H9 (cell line): Measurements from ENCODE around the gene LRP3. TPM values are rescaled to one million over a fixed set of nuclear protein-coding genes. Genes with fewer than 3 reads are reported as not detected.
A peak's percentile ranks its signal among the peaks of the same experiment; 100 is the strongest.

Source experiments
- DNase-seq: peaks from one replicate; pipeline ENCODE4 v3.0.0-alpha.2; 2017
- H2AFZ ChIP-seq: one replicate; pipeline ENCODE4 v1.6.1; 2013; ENCODE audit warnings: mild to moderate bottlenecking, low read length, control low read depth, moderate library complexity
- H2AK5ac ChIP-seq: 2 replicates; pipeline ENCODE4 v1.6.1; 2013; ENCODE audit warnings: low read length, control low read depth, mixed read lengths; ENCODE audit not compliant: insufficient read length
- H2BK120ac ChIP-seq: one replicate; pipeline ENCODE4 v1.6.1; 2013; ENCODE audit warnings: low read depth, mild to moderate bottlenecking, low read length, control low read depth, inconsistent platforms; ENCODE audit not compliant: poor library complexity, severe bottlenecking
- H2BK12ac ChIP-seq: 2 replicates; pipeline ENCODE4 v1.6.1; 2013; ENCODE audit warnings: low read length, control low read depth, mixed read lengths, low read depth; ENCODE audit not compliant: insufficient read length
- H2BK15ac ChIP-seq: 2 replicates; pipeline ENCODE4 v1.6.1; 2013; ENCODE audit warnings: low read depth, low read length, control low read depth
- H2BK20ac ChIP-seq: one replicate; pipeline ENCODE4 v1.6.1; 2013; ENCODE audit warnings: low read depth, mild to moderate bottlenecking, low read length, control low read depth, inconsistent platforms; ENCODE audit not compliant: poor library complexity, severe bottlenecking
- H2BK5ac ChIP-seq: 2 replicates; pipeline ENCODE4 v1.6.1; 2013; ENCODE audit warnings: low read length, control low read depth, mixed read lengths; ENCODE audit not compliant: insufficient read length
- H3K14ac ChIP-seq: 2 replicates; pipeline ENCODE4 v1.6.1; 2013; ENCODE audit warnings: low read length, control low read depth; ENCODE audit not compliant: insufficient read depth
- H3K18ac ChIP-seq: 2 replicates; pipeline ENCODE4 v1.6.1; 2013; ENCODE audit warnings: low read depth, mild to moderate bottlenecking, mixed read lengths, low read length, control low read depth; ENCODE audit not compliant: insufficient read length
- H3K23ac ChIP-seq: 2 replicates; pipeline ENCODE4 v1.6.1; 2013; ENCODE audit warnings: low read length, control low read depth, mixed read lengths, low read depth; ENCODE audit not compliant: insufficient read length
- H3K23me2 ChIP-seq: 2 replicates; pipeline ENCODE4 v1.6.1; 2013; ENCODE audit warnings: low read depth, mild to moderate bottlenecking, mixed read lengths, low read length, control low read depth; ENCODE audit not compliant: insufficient read length, poor library complexity, severe bottlenecking
- H3K27ac ChIP-seq: 2 replicates; pipeline ENCODE4 v1.5.1; 2013; ENCODE audit warnings: low read length, control low read depth, mixed read lengths, low read depth; ENCODE audit not compliant: insufficient read length
- H3K27me3 ChIP-seq: 2 replicates; pipeline ENCODE4 v1.6.1; 2013; ENCODE audit warnings: low read length, control low read depth, inconsistent platforms; ENCODE audit not compliant: insufficient read depth
- H3K4ac ChIP-seq: 2 replicates; pipeline ENCODE4 v1.6.1; 2013; ENCODE audit warnings: low read depth, mild to moderate bottlenecking, control low read depth, inconsistent platforms, low read length, moderate library complexity
- H3K4me1 ChIP-seq: 2 replicates; pipeline ENCODE4 v1.6.1; 2013; ENCODE audit warnings: low read length, control low read depth, inconsistent platforms; ENCODE audit not compliant: insufficient read depth
- H3K4me2 ChIP-seq: 2 replicates; pipeline ENCODE4 v1.6.1; 2013; ENCODE audit warnings: low read length, control low read depth, mixed read lengths; ENCODE audit not compliant: insufficient read length, insufficient read depth
- H3K56ac ChIP-seq: 2 replicates; pipeline ENCODE4 v1.6.1; 2013; ENCODE audit warnings: low read depth, mild to moderate bottlenecking, mixed read lengths, low read length, control low read depth; ENCODE audit not compliant: insufficient read length
- H3K79me1 ChIP-seq: 2 replicates; pipeline ENCODE4 v1.6.1; 2013; ENCODE audit warnings: low read depth, mild to moderate bottlenecking, moderate library complexity, low read length, control low read depth, inconsistent platforms; ENCODE audit not compliant: insufficient read depth, poor library complexity, severe bottlenecking
- H3K79me2 ChIP-seq: 2 replicates; pipeline ENCODE4 v1.6.1; 2013; ENCODE audit warnings: low read length, control low read depth, inconsistent platforms; ENCODE audit not compliant: insufficient read depth
- H3K9ac ChIP-seq: 2 replicates; pipeline ENCODE4 v1.6.1; 2013; ENCODE audit warnings: low read length, control low read depth, mixed read lengths; ENCODE audit not compliant: insufficient read length; ENCODE audit errors: extremely low read depth
- H3K9me3 ChIP-seq: one replicate; pipeline ENCODE4 v1.6.1; 2013; ENCODE audit warnings: low read depth, low read length, inconsistent platforms; ENCODE audit not compliant: control insufficient read depth
- H3T11ph ChIP-seq: one replicate; pipeline ENCODE4 v1.6.1; 2013; ENCODE audit warnings: mild to moderate bottlenecking, low read length, control low read depth, inconsistent platforms
- H4K20me1 ChIP-seq: one replicate; pipeline ENCODE4 v1.6.1; 2013; ENCODE audit not compliant: control insufficient read depth, insufficient read length, insufficient read depth
- H4K5ac ChIP-seq: 2 replicates; pipeline ENCODE4 v1.6.1; 2013; ENCODE audit warnings: low read depth, mild to moderate bottlenecking, mixed read lengths, low read length, control low read depth; ENCODE audit not compliant: insufficient read length
- H4K8ac ChIP-seq: replicated peaks from 2 replicates; pipeline ENCODE4 v1.6.1; 2013; ENCODE audit warnings: low read length, control low read depth, mixed read lengths, low read depth; ENCODE audit not compliant: insufficient read length
- H4K91ac ChIP-seq: 2 replicates; pipeline ENCODE4 v1.6.1; 2013; ENCODE audit warnings: low read depth, mild to moderate bottlenecking, moderate library complexity, mixed read lengths, low read length, control low read depth; ENCODE audit not compliant: insufficient read length
- H3K27ac Mint-ChIP-seq, 3 experiments: 2 replicates in 2 of 3; 3 replicates in 1 of 3; pipeline ENCODE4 v1.8.0; 2020 to 2021; ENCODE audit warnings: mixed read lengths in 3 of 3, mild to moderate bottlenecking in 1 of 3, moderate library complexity in 1 of 3
- H3K27me3 Mint-ChIP-seq: 2 replicates; pipeline ENCODE4 v1.8.0; 2021; ENCODE audit warnings: low read depth, mild to moderate bottlenecking, moderate library complexity, mixed read lengths
- H3K36me3 Mint-ChIP-seq, 3 experiments: 2 replicates in 2 of 3; 3 replicates in 1 of 3; pipeline ENCODE4 v1.8.0; 2020 to 2021; ENCODE audit warnings: low read depth in 3 of 3, mixed read lengths in 3 of 3; ENCODE audit not compliant: insufficient read depth in 1 of 3
- H3K4me1 Mint-ChIP-seq, 2 experiments: 2 replicates each; pipeline ENCODE4 v1.8.0; 2020; ENCODE audit warnings: mixed read lengths in 2 of 2
- H3K4me3 Mint-ChIP-seq, 2 experiments: 2 replicates in 1 of 2; 3 replicates in 1 of 2; pipeline ENCODE4 v1.8.0; 2020 to 2021; ENCODE audit warnings: mild to moderate bottlenecking in 2 of 2, mixed read lengths in 2 of 2, moderate library complexity in 1 of 2
- H3K9me3 Mint-ChIP-seq, 2 experiments: 2 replicates in 1 of 2; 3 replicates in 1 of 2; pipeline ENCODE4 v1.8.0; 2020; ENCODE audit warnings: mild to moderate bottlenecking in 2 of 2, mixed read lengths in 2 of 2, moderate library complexity in 1 of 2
- CTCF ChIP-seq: fragments of 200-600 bp; sonication (generic); conservative IDR thresholded peaks from 3 replicates; pipeline ENCODE4 v1.8.0; 2021; ENCODE audit warnings: antibody characterized with exemption, mild to moderate bottlenecking
- WGBS: extraction: QIAGEN DNeasy Blood & Tissue Kit; methylation state at CpG from one replicate; pipeline ENCODE4 v1.1.7; 2013; ENCODE audit warnings: missing lambda C conversion rate, low lambda C conversion rate, mixed read lengths; ENCODE audit not compliant: insufficient read length; ENCODE audit errors: extremely low coverage; 5-methylcytosine and 5-hydroxymethylcytosine counted together
- long read RNA-seq: library from polyadenylated mRNA; unstranded; transcript quantifications from one replicate; pipeline ENCODE4 v2.0.0, GENCODE V29; 2020
- total RNA-seq: library from RNA; stranded (reverse); gene quantifications from 2 replicates; pipeline ENCODE4 v1.2.1, GENCODE V29; 2021

LRP3 gene
- 29.2 and 34.4 TPM in 2 replicates for total RNA-seq
- long read RNA-seq, transcript LRP3-203 (3 exons, 3,278 nt) = major isoform, 13 of 24 reads
- long read RNA-seq, partial matches to known transcripts = 3 of 24 reads
- long read RNA-seq, other reads (novel, unspliced or antisense) = 4 of 24 reads

- Histone ChIP-seq H3K27ac (no peak within 1 kb of the TSS), H4K5ac (no peak within 1 kb of the TSS), H2AK5ac (no peak within 1 kb of the TSS), H2BK5ac (no peak within 1 kb of the TSS), H3K79me1 (no peaks in the 10 kb centered on the region), H3K4me2 (peak within 1 kb of the TSS; percentile 44), H4K8ac (no peak within 1 kb of the TSS), H3K23me2 (no peaks in the 10 kb centered on the region), H2AFZ (no peak within 1 kb of the TSS), H3K4ac (no peak within 1 kb of the TSS), H3T11ph (no peak within 1 kb of the TSS), H3K79me2 (no peaks in the 10 kb centered on the region), H3K23ac (no peak within 1 kb of the TSS), H2BK120ac (no peak within 1 kb of the TSS), H3K27me3 (no peaks in the 10 kb centered on the region; the same call in 1 of the 2 replicates), H3K14ac (no peak within 1 kb of the TSS), H3K9ac (no peak within 1 kb of the TSS), H3K18ac (no peak within 1 kb of the TSS), H3K4me1 (no peaks in the 10 kb centered on the region), H4K20me1 (peaks cover 2% of the 10 kb centered on the region), H2BK20ac (no peak within 1 kb of the TSS), H2BK15ac (no peak within 1 kb of the TSS), H3K9me3 (no peaks in the 10 kb centered on the region), H2BK12ac (no peak within 1 kb of the TSS), H3K56ac (no peak within 1 kb of the TSS), H4K91ac (no peak within 1 kb of the TSS)
- H3K9me3 Mint-ChIP-seq = peaks cover 0 to 1% of the 10 kb centered on the region in 2 experiments; a peak in 2 of 5 replicates
- no peak for DNase-seq
- no peak within 1 kb of the TSS for H3K27ac Mint-ChIP-seq
- H3K36me3 Mint-ChIP-seq = peaks cover 6 to 8% (median 8%) of the 10 kb centered on the region in 3 experiments; a peak in 6 of 7 replicates
- no CpG with 5 or more reads among the region's 50 CpGs for WGBS
- peak within 1 kb of the TSS; percentile 69 to 85 for H3K4me3 Mint-ChIP-seq
- H3K4me1 Mint-ChIP-seq = peaks cover 3 to 4% of the 10 kb centered on the region in 2 experiments; a peak in 1 of 4 replicates
- no peak for TF ChIP-seq CTCF
- peaks cover 43% of the 10 kb centered on the region for H3K27me3 Mint-ChIP-seq
These were observed at the start of gene LRP3 for GRCh38 chr19:33193865-33194362. TSS of gene LRP3 (plus strand) at chr19:33194330. CDS start at chr19:33194786, 456 bp downstream.
